Activated CD4-positive, alpha-beta T cell treated with anti-CD3 and anti-CD28 coated beads, Interleukin-2, amount 50 U/mL, for 1 hour (primary cell): Measurements from ENCODE around the gene FETUB.

Source experiments
- DNase-seq: peaks from one replicate; pipeline ENCODE4 v3.0.0-alpha.2; 2020

Gene FETUB

GRCh38 chr3:186639778-186640472, at the start of gene FETUB:
FETUB (plus strand) TSS chr3:186640399; CDS start chr3:186640461, 62 bp downstream.
- no peak for DNase-seq

GRCh38 chr3:186590580-186591295, 49.5 kb upstream of the FETUB start:
- DNase-seq, result no peak

GRCh38 chr3:186592682-186593081, 47.5 kb upstream of the FETUB start:
- DNase-seq, result no peak

- no peak for DNase-seq
Measured at GRCh38 chr3:186593862-186594261, 46.3 kb upstream of the FETUB start.

GRCh38 chr3:186594591-186595113, 45.5 kb upstream of the FETUB start:
- DNase-seq, result no peak

- no peak for DNase-seq
Measured at GRCh38 chr3:186596568-186597287, 43.5 kb upstream of the FETUB start.

- no peak for DNase-seq
Measured at GRCh38 chr3:186598108-186598784, 42.0 kb upstream of the FETUB start.

GRCh38 chr3:186598794-186599141, 41.4 kb upstream of the FETUB start:
- no peak for DNase-seq

- DNase-seq, result no peak
Measured at GRCh38 chr3:186599142-186599784, 40.9 kb upstream of the FETUB start.

GRCh38 chr3:186599785-186600166, 40.4 kb upstream of the FETUB start:
- DNase-seq, result no peak

- DNase-seq, result no peak
Measured at GRCh38 chr3:186600896-186601295, 39.3 kb upstream of the FETUB start.

- DNase-seq, result no peak
Measured at GRCh38 chr3:186603159-186603558, 37.0 kb upstream of the FETUB start.

- no peak for DNase-seq
Measured at GRCh38 chr3:186605078-186605477, 35.1 kb upstream of the FETUB start.

GRCh38 chr3:186605561-186606545, 34.3 kb upstream of the FETUB start:
- no peak for DNase-seq

- no peak for DNase-seq
Measured at GRCh38 chr3:186608624-186609215, 31.5 kb upstream of the FETUB start.

GRCh38 chr3:186609247-186609868, 30.8 kb upstream of the FETUB start:
- no peak for DNase-seq

GRCh38 chr3:186612065-186612464, 28.1 kb upstream of the FETUB start:
- DNase-seq, result no peak

GRCh38 chr3:186612721-186613636, 27.2 kb upstream of the FETUB start, which contains the start of gene AHSG:
AHSG (plus strand) TSS chr3:186613060; CDS start chr3:186613142, 82 bp downstream.
- DNase-seq, result no peak

GRCh38 chr3:186613637-186614265, 26.4 kb upstream of the FETUB start:
- DNase-seq, result no peak
